Ecto neural progenitor cell (in vitro differentiated cells): ENCODE results near the gene ELAC2.

ENCODE experiments used
- DNase-seq: peaks from one replicate; pipeline ENCODE4 v3.0.0-alpha.2; 2018; ENCODE audit warnings: low spot score

Gene ELAC2

DNA sequence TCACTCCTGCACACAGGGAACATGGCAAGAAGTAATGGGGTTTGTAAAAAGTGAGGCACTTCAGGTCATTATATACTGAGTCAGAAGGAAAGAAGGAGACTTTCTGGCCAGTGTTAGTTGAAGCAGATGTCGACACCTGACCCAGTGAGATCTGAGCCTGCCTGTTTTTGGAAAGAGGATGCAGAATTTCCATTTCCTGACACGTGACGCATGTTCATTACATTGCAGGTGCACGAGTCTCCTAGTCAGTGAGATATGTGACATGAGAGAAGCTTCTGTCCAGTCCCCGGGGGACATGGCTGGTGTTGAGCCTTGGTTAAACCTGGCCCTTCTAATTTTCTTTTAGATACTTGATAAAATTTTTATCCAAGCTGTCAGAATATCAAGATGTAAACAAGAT lies 62.3 kb downstream of the ELAC2 start:
- DNase-seq: no peak

DNA sequence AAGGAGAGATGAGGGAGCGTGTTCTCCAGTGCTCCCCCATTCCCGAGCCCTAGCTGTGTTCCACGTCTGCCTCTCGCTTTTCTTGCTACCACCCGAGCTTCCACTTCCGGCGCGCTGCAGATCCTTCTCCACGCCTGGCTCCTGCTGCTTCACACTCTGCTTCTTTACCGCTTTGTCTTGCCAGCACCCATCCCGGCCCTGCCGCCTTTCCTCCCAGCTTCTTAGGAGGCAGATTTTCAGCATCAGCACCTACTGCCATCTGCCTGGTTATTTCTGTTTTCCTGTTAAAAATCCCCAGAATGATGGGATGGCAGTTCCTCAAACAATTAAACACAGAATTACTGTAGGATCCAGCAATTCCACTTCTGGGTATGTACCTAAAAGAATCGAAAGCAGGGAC lies 64.7 kb downstream of the ELAC2 start:
- DNase-seq: no peak

GRCh38 chr17:12952012-12952411 lies 65.8 kb downstream of the ELAC2 start:
- DNase-seq: no peak

- DNase-seq: no peak
Measured at GRCh38 chr17:12947047-12947446, 70.8 kb downstream of the ELAC2 start.
